Erythroblast (primary cell): ENCODE results near the gene CDCA4.

Experiments used
- GATA1 ChIP-seq: IDR thresholded peaks from 2 replicates; pipeline ENCODE4 v1.6.1; 2011; ENCODE audit warnings: low read depth, mild to moderate bottlenecking, control low read depth, low read length, moderate library complexity
- POLR2A ChIP-seq: IDR thresholded peaks from 2 replicates; pipeline ENCODE4 v1.6.1; 2011; ENCODE audit warnings: mild to moderate bottlenecking, low read length

GRCh38 chr14:105030836-105031396 is 10.0 kb upstream of the CDCA4 start:
- TF ChIP-seq POLR2A: no peak
- no peak for TF ChIP-seq GATA1
